Keratinocyte (primary cell): ENCODE data around the gene ITGA11. TPM values are rescaled to one million over a fixed set of nuclear protein-coding genes. Genes with fewer than 3 reads are reported as not detected.

Experiments used
- DNase-seq: peaks from one replicate; pipeline ENCODE4 v3.0.0-alpha.2; 2011; ENCODE audit warnings: low read depth, missing footprints, low spot score
- FAIRE-seq: peaks from 2 replicates; lab custom pipeline; 2011; peaks lifted over from hg19 to GRCh38; lab: Jason Lieb, UNC
- H2AFZ ChIP-seq: 2 replicates; pipeline ENCODE4 v1.6.0; 2012; ENCODE audit warnings: low read length, control low read depth, inconsistent platforms; ENCODE audit not compliant: control insufficient read depth
- H3K27ac ChIP-seq: 2 replicates; pipeline ENCODE4 v1.5.1; 2011; ENCODE audit warnings: low read length; ENCODE audit not compliant: control insufficient read depth, insufficient read depth
- H3K27me3 ChIP-seq: 3 replicates; pipeline ENCODE4 v1.6.0; 2011; ENCODE audit warnings: low read length; ENCODE audit not compliant: control insufficient read depth, insufficient read depth; ENCODE audit errors: extremely low read depth
- H3K36me3 ChIP-seq, 2 experiments: 2 replicates in 1 of 2; 3 replicates in 1 of 2; pipeline ENCODE4 v1.5.1; 2011; ENCODE audit warnings: low read length in 2 of 2, mild to moderate bottlenecking in 1 of 2; ENCODE audit not compliant: control insufficient read depth in 2 of 2, insufficient read depth in 2 of 2; ENCODE audit errors: extremely low read depth in 1 of 2
- H3K4me1 ChIP-seq: 3 replicates; pipeline ENCODE4 v1.5.1; 2011; ENCODE audit warnings: low read length; ENCODE audit not compliant: control insufficient read depth, insufficient read depth; ENCODE audit errors: extremely low read depth
- H3K4me2 ChIP-seq: 3 replicates; pipeline ENCODE4 v1.6.0; 2011; ENCODE audit warnings: low read depth, low read length; ENCODE audit not compliant: control insufficient read depth, insufficient read depth; ENCODE audit errors: extremely low read depth
- H3K4me3 ChIP-seq, 3 experiments: fragments of 200-600 bp in 1 of 3; sonication (generic) in 1 of 3; 2 replicates in 2 of 3; 3 replicates in 1 of 3; pipeline ENCODE4 v1.5.1; 2011 to 2016; ENCODE audit warnings: low read length in 3 of 3, mild to moderate bottlenecking in 3 of 3, control low read depth in 2 of 3, inconsistent platforms in 1 of 3, low read depth in 1 of 3, mixed read lengths in 1 of 3, mixed run types in 1 of 3, moderate library complexity in 1 of 3; ENCODE audit not compliant: control insufficient read depth in 2 of 3, insufficient read depth in 2 of 3; ENCODE audit errors: extremely low read depth in 1 of 3
- H3K79me2 ChIP-seq: 2 replicates; pipeline ENCODE4 v1.6.0; 2012; ENCODE audit warnings: low read length; ENCODE audit not compliant: control insufficient read depth, insufficient read depth
- H3K9ac ChIP-seq: 3 replicates; pipeline ENCODE4 v1.6.0; 2011; ENCODE audit warnings: low read length; ENCODE audit not compliant: control insufficient read depth, insufficient read depth; ENCODE audit errors: extremely low read depth
- H3K9me1 ChIP-seq: 3 replicates; pipeline ENCODE4 v1.6.0; 2011; ENCODE audit warnings: low read length; ENCODE audit not compliant: control insufficient read depth, insufficient read depth; ENCODE audit errors: extremely low read depth
- H3K9me3 ChIP-seq: 2 replicates; pipeline ENCODE4 v1.5.1; 2012; ENCODE audit warnings: low read depth, low read length; ENCODE audit not compliant: control insufficient read depth
- H4K20me1 ChIP-seq: 3 replicates; pipeline ENCODE4 v1.6.0; 2011; ENCODE audit warnings: low read length; ENCODE audit not compliant: control insufficient read depth, insufficient read depth; ENCODE audit errors: extremely low read depth
- CTCF ChIP-seq, 3 experiments: IDR thresholded peaks in 1 of 3; conservative IDR thresholded peaks in 1 of 3; optimal IDR thresholded peaks in 1 of 3; 2 replicates in 2 of 3; 3 replicates in 1 of 3; pipeline versions ENCODE3 to v1.5.1; 2011; ENCODE audit warnings: low read length in 3 of 3, mild to moderate bottlenecking in 3 of 3, moderate library complexity in 2 of 3, control low read depth in 1 of 3, inconsistent platforms in 1 of 3; ENCODE audit not compliant: insufficient read depth in 2 of 3; ENCODE audit errors: extremely low read depth in 1 of 3
- EZH2 ChIP-seq: IDR thresholded peaks from one replicate; pipeline ENCODE4 v1.6.1; 2012; ENCODE audit warnings: inconsistent platforms, mild to moderate bottlenecking, low read length, moderate library complexity
- dilution Hi-C: fragments of 300-500 bp; cut with MboI; formaldehyde crosslinking; loops from one replicate; pipeline ENCODE4 v1.7.0; 2020; ENCODE audit warnings: low sequenced_read_pairs; ENCODE audit not compliant: extremely low pct_ligation_motif_present
- polyA plus RNA-seq, 5 experiments: library from polyadenylated mRNA; depleted of rRNA in 3 of 5; stranded (reverse) in 3 of 5; stranded (forward) in 1 of 5; unstranded in 1 of 5; fragments of >200 nt; gene quantifications; 1 replicate in 1 of 5; 2 replicates in 3 of 5; 3 replicates in 1 of 5; pipeline versions ENCODE4 v1.2.1 to v1.2.3, GENCODE V29; 2011 to 2012; ENCODE audit warnings: missing spikeins in 2 of 5, low read depth in 1 of 5, low replicate concordance in 1 of 5

Gene ITGA11
- polyA plus RNA-seq, 1 donor (not counting 4 experiments of a cell fraction or from before 2014, with no cell fraction given), result not detected

- H2AFZ ChIP-seq, result no peak overlapping the region
- no peaks in the 10 kb centered on the region for H3K36me3 ChIP-seq
- no peak overlapping the region for H3K4me3 ChIP-seq
- H3K27ac ChIP-seq, result no peak overlapping the region
- DNase-seq (no peak), FAIRE-seq (no peak)
- TF ChIP-seq CTCF (optimal IDR thresholded peaks at IDR 0.05 in 1 of 3, IDR thresholded peaks at IDR 0.05 in 1 of 3, conservative IDR thresholded peaks at IDR 0.05 in 1 of 3; ENCODE audit: extremely low read depth in 1 of 3, insufficient read depth in 2 of 3, low read length in 3 of 3), result no peak
- no peak for TF ChIP-seq EZH2
- H3K4me1 ChIP-seq, result no peaks in the 10 kb centered on the region
- H3K9ac ChIP-seq, result no peak overlapping the region
- H3K9me1 ChIP-seq, result no peaks in the 10 kb centered on the region
- H3K4me2 ChIP-seq, result no peak overlapping the region
- H4K20me1 ChIP-seq, result no peaks in the 10 kb centered on the region
- H3K79me2 ChIP-seq, result no peaks in the 10 kb centered on the region
- dilution Hi-C loops, result no loop called here
- H3K9me3 ChIP-seq, result no peaks in the 10 kb centered on the region
- peaks cover 3% of the 10 kb centered on the region for H3K27me3 ChIP-seq
Observed at GRCh38 chr15:68417051-68417450, 14.9 kb downstream of the ITGA11 start.

GRCh38 chr15:68416158-68416535 is 15.8 kb downstream of the ITGA11 start:
- H4K20me1 ChIP-seq, result no peaks in the 10 kb centered on the region
- H3K4me1 ChIP-seq, result no peaks in the 10 kb centered on the region
- no peak overlapping the region for H3K9ac ChIP-seq
- no peaks in the 10 kb centered on the region for H3K9me3 ChIP-seq
- H3K27ac ChIP-seq, result no peak overlapping the region
- no peak overlapping the region for H3K4me3 ChIP-seq
- dilution Hi-C loops, result no loop called here
- no peaks in the 10 kb centered on the region for H3K79me2 ChIP-seq
- H3K9me1 ChIP-seq, result no peaks in the 10 kb centered on the region
- H3K27me3 ChIP-seq, result peaks cover 3% of the 10 kb centered on the region
- no peak overlapping the region for H3K4me2 ChIP-seq
- DNase-seq (no peak), FAIRE-seq (no peak)
- H2AFZ ChIP-seq, result no peak overlapping the region
- no peaks in the 10 kb centered on the region for H3K36me3 ChIP-seq
- TF ChIP-seq EZH2, result no peak
- no peak for TF ChIP-seq CTCF (optimal IDR thresholded peaks at IDR 0.05 in 1 of 3, IDR thresholded peaks at IDR 0.05 in 1 of 3, conservative IDR thresholded peaks at IDR 0.05 in 1 of 3; ENCODE audit: extremely low read depth in 1 of 3, insufficient read depth in 2 of 3, low read length in 3 of 3)
